OCI-LY7 (cell line): ENCODE results near the gene SLC10A7.

Experiments
- EZH2phosphoT487 ChIP-seq: fragments of 200-600 bp; sonication (generic); IDR thresholded peaks from 2 replicates; pipeline ENCODE4 v1.6.1; 2018; ENCODE audit warnings: low read depth, borderline replicate concordance, mild to moderate bottlenecking, mixed run types, antibody characterized with exemption, low read length, moderate library complexity, mixed read lengths
- TF ChIP-seq, protein P1 (sequence below): fragments of 200-600 bp; sonication (generic); conservative IDR thresholded peaks from 2 replicates; pipeline ENCODE4 v1.5.1; 2014; ENCODE audit warnings: mild to moderate bottlenecking, antibody characterized with exemption, low read length, moderate library complexity, mixed read lengths

DNA sequence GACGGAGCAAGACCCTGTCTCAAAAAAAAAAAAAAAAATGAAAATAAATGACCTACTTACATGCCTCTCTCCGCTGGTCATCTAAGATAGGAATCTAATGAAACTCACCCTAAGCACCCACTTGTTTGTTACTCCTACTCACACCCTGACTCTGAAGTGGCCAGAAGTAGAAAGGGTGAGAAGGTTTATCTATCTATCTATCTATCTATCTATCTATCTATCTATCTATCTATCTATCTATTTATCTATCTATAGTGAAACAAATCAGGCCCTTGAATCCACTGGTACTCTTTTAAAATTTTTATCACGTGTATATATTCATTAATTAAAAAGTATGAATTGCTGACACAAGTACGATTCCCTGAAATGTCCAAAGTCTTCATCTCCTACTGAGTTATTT, 75.2 kb downstream of the SLC10A7 start:
- TF ChIP-seq, protein P1, sequence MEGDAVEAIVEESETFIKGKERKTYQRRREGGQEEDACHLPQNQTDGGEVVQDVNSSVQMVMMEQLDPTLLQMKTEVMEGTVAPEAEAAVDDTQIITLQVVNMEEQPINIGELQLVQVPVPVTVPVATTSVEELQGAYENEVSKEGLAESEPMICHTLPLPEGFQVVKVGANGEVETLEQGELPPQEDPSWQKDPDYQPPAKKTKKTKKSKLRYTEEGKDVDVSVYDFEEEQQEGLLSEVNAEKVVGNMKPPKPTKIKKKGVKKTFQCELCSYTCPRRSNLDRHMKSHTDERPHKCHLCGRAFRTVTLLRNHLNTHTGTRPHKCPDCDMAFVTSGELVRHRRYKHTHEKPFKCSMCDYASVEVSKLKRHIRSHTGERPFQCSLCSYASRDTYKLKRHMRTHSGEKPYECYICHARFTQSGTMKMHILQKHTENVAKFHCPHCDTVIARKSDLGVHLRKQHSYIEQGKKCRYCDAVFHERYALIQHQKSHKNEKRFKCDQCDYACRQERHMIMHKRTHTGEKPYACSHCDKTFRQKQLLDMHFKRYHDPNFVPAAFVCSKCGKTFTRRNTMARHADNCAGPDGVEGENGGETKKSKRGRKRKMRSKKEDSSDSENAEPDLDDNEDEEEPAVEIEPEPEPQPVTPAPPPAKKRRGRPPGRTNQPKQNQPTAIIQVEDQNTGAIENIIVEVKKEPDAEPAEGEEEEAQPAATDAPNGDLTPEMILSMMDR = no peak
- TF ChIP-seq EZH2phosphoT487 = no peak
